HG03571 (cell line): ENCODE measurements around the gene PBX1.
"Not testable (repeated sequence)": the region's sequence is repeated elsewhere in the genome, so short reads cannot be mapped to it uniquely, and the experiment has no call there.

Experiments used
- ATAC-seq: cut with Tn5 transposase; IDR thresholded peaks from one replicate; pipeline ENCODE4 v1.9.1; 2021; ENCODE audit not compliant: unreplicated experiment

PBX1 gene

DNA sequence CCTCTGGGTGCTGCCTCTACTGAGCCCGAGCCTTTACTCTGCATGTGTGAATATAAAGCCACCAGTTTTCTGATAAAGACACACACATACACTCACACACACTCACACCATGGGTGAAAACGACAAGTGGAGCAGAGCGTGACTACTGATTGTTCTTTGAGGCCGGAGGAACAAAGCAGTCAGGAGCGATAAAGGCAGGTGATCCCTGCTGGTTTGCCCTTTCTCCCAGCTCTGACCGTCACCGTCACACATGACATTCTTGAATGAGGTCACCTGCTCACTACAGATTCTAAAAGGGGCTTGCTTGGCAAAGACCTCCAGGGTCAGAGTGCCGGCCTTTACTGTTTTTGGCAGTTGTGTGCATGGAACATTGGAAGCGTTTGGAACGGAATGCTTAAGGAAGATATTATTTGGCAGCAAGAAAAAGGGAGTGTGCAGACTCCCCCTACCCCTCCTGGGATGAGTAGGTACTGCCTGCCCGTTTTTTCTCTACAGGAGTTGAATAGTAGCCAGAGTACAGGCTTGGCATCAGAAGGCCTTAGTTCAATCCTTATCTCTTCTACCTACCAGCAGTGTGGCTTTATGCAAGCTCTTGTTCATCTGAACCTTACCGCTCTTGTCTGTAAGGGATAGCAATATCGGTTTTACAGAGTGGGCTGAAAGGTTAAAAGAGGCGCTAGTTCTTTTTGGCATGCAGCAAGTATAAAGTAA is 79.7 kb downstream of the PBX1 start:
- no peak for ATAC-seq

DNA sequence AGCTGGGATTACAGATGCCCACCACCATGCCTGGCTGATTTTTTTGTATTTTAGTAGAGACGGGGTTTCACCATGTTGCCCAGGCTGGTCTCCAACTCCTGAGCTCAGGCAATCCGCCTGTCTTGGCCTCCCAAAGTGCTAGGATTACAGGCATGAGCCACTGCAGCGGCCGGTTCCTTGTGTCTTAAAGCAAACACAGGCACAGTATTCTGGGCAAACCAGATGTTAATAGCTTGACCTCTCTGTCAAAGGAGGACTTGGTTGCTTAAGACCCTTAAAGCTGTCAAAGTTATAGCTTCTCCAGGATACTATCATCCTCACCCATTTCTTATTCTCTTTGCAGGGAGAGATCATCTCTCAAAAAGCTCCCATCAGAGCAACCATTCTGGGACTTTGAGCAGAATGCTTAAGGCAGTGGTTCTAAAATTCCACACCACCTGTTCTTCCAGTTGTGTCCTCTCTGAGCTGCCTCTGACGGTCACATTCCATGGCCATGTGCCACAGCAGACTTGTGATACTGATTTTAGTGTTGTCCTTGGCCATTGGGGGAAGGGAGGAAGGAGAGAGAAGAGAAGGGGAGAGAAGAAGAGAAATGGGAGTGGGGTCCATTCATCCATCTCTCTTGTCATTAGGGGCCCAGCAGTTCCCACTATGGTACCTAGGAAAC is 81.8 kb downstream of the PBX1 start:
- no peak for ATAC-seq

DNA sequence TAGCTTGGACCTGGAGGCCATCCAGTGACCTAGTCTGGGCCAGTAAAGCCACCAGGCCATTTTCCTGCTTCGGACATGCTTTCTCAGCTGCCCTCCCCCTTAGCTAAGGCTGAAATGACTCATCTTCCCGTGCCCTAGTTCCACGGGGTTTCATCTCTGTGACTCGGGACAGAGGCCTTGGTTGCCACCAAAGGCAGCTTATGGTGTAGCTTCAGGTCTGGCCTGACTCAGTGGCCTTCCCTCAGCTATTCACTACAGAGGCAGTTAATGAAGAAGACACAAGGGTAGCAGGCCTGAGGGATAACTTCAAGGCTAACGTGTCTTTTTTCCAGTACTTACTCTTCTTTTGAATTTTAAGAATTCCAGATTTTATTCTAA is 82.4 kb downstream of the PBX1 start:
- no peak for ATAC-seq

DNA sequence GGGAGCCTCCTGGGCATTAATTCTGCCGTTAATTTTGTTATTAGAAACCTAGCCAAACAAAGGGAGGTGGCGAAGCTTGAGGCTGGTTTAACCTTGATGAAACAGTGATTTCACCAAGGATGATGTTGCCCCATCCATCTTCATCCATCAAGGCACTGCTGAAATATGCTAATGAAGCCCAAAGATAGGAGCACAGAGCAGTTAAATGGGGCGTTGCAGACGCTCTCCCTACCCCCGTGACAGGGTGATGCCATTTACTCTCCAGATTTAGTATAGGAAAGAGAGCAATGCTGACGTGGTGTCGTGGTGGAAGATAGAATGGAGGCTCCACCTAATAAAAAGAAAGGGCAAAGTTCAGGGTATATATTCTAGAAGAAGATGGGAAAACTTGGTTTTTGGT is 84.0 kb downstream of the PBX1 start:
- no peak for ATAC-seq

DNA sequence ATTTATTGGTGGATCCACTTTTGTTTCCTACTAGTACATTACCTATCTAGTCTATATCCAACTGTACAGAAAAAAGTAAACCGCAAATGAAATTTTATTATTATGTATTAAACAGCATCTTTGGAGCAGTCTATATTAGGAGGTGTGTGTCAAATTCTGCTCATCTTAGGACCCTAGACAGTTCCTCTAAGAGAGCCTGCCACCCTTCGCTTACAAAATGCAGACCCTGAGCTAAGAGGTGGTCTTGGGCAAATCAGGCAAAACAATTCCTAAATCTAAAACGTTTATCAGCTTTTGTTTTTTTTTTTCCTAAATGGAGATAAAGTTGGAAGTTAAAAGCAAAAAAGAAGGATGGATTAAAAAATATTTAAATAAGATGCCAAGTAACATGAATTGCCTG is 85.3 kb downstream of the PBX1 start:
- ATAC-seq, result no peak

DNA sequence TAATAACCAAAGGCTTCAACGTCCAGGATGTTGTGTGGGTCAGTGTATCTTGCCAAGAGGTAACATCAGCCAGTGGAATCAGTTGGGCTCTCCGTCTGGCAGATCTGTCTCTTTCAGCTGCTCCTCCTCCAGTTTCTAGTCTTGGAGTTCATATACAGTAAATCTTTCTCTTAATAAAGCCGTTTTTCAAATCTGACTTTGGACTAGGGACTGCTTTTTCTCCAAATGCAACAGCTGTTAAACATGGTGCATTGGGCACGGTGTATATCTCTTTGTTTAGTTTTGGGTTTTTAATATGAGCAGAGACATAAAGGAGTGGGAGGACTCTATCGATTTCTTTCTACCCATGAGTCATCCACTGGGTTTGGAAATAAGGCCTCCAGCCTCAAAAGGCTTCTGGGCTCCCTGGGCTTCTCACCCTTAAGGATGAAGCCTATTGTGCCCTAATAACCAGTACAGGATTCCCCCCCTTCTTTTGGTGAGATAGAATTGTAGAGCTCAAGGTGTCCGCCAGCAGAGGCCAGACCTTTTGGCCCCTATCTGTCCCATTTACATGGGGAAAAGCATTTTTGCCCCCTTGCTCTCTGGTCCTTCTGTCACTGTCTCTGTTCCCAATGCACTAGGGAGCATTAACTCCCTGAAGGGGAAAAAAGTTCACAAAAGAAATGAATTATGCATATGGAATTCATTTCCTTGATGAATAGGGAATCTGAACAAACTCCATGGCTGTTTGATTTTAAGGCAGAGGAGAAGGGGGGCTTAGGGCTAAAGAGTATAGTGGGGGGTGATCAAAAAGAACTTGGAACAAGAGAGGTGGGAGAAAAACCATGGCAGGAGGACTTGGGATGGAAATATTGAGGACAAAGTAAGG is 86.0 kb downstream of the PBX1 start:
- no peak for ATAC-seq

DNA sequence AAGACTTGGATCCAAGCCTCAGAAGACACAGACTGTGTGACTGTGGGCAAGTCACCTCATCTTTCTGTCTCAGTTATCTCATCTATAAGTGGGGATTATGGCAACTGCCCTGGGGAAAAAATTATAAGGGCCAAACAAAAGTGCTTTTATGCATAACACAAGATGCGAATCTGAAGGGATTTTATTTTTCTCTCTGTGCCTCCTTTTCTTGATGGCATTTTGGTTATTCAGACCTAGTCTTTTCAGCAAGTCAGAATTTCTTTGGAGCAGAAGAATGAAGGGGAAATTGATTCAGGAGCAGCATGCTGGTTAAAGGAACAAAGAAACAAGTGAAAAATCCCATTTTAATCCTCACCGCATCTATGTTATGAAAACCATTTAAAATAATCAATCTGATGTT is 86.9 kb downstream of the PBX1 start:
- ATAC-seq, result no peak

DNA sequence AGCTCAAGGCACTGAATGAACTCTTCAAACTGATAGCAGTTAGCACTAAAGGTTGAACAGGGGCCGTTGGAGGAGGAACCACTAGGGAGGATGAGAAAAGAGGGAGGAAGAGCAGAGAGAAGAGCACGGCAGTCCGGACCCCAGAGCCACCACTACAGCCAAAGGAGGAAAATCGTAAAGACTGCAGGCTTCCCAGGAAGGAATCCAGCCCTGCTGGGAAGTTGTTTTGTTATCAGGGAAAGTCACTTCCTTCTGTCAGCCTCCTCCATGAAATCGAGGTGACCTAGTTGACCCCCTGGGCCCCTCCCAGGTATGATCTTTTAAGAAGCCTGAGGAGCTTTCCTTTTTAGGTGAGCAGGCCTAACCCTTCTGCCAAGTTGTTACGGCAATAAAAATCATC is 88.2 kb downstream of the PBX1 start:
- no peak for ATAC-seq

DNA sequence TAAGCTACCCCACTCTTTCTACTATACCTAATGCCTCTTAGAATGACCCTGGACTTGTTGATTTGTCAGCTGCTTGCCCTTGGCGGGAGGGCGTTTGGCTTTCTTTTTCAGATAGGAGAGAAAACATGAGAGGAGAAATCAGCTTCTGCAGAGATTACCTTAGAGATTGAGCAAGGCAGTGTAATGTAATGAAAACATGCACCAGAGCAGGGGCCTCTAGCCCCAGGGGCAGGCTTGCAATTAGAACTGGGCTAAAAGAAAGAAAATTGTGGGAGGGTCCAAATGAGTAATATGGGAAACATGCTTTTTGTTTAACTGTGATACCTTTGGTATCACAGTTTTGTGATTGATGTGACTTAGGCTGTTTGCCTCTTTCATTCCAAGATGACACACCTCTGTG is 89.7 kb downstream of the PBX1 start:
- ATAC-seq, result no peak

DNA sequence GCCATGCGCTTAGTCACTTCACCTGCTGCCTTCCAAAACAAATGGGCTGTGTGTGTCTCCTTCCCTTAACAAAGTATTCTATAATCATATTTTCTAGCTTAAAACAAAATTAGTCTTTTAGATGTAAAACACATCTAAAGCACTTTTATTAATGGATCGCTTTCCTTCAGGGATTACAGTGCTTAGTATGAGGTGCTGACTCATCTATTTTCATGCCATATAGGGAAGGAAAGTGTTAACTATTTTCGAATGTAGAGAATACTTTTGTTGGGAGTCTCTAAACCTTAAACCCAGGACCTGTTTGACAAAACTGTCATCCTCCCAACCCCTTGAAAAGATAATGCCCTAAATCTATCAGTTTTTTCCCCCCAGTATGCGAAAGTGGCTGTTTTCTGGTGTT is 90.2 kb downstream of the PBX1 start:
- ATAC-seq, result no peak

DNA sequence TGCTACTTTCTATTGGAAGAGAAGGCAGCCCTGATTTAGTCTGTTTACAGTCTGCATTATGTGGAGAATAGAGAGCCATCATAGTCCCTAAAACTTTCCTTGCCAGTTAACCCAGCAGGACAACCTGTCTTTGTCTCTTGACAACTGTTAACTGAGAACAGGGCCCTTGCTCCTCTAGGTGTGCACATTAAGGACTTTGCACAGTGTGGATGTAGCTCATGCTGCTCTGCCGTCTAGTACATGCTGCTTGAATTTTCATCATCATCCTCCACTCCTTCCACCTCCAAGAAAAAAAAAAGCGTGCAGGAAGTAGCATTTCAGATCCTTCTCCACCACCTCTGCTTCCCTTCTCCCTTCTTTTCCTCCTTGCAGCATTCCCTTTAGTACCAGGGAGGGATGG is 91.5 kb downstream of the PBX1 start:
- no peak for ATAC-seq

DNA sequence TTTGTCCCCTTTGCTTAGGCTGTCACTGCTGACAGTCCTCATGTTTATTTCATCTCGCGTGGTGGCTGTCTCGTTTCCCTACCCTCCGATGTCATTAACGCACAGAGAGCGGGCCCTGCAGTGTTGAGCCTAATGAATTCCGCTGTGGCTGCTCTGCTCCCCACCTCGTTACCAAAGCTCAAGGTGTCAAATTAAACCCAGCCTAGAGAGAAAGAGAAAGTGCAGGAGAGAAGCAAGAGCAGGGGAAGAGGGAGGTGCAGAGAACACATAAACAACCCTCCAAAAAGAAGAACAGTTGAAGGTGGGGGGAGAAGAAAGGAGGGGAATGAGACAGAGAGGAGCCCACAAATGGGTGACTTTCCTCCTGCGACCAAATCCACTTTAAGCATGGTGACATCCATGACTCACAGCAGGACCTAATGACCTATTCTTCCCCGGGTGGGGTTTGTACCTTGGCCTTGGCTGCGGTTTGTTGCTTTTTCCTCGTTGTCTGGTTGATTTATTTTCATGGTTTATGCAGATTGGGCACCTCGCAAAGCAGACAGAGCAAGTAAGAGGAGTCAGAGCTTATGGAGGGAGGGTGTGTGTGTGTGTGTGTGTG is 92.5 kb downstream of the PBX1 start:
- ATAC-seq, result no peak

DNA sequence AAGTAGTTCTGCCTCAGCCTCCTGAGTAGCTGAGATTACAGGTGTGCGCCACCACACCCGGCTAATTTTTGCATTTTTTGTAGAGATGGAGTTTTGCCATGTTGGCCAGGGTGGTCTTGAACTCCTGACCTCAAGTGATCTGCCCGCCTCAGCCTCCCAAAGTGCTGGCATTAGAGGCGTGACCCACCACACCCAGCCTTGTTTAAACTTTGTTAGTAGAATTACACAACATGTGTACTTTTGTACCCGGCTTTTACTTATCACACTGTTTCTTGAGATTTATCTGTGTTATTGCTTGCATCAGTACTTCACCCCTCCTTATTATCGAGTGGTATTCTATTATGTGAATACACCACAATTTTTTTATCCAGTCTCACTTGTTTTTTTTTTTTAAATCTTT is 94.0 kb downstream of the PBX1 start:
- ATAC-seq, result not testable (repeated sequence)

DNA sequence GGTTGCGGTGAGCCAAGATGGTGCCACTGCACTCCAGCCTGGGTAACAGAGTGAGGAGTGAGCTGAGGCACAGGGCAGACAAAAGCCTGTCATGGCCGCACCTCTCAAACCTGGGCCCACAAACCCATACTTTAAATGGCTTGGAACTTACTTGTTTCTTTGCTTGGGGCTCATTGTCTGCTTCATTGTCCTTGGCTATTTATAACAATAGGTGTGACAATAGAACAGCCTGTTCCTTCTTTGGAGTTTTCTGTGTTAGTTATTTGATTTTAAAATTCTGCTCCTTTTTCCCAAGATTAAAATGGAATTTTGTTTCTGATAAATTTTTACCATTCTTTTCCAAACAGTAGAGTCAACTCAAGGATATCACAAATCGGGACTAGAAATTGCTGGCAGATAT is 94.7 kb downstream of the PBX1 start:
- ATAC-seq, result no peak

DNA sequence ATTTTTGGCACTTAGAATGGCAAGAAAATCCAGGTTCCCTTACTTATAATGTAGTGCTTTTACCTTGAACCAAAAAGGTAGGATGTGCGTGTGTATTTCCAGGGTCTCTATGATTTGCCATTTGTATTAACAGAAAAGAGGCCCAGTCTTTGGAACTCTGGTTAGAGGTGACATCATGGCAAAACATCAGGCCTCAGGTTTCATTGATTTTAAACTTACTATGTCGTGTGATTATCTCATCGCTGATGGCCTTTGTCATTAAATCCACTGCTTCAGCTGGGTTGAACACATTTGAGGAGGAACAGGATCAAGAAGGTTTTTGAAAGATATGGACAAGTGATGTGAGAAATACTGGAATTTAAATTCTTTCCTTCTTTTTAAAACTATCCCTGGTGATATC is 95.2 kb downstream of the PBX1 start:
- no peak for ATAC-seq

DNA sequence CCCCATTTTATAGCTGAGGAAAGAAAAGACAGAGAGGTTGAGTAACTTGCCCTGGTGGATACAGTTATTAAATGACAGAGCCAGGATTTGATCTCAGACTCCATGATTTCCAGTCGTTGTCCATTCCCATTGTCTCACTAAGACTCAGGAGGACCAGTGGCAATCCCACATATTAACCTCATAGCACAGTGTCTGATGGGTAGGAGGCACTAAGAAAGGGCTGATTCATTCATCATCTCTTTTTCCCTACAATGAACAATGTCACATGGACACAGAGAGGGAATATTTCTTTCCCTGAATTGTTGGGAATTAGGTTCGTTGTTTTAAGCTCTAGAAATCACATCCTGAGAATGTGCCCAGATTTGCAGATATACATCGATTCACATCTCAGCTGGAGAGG is 99.9 kb downstream of the PBX1 start:
- ATAC-seq, result no peak

DNA sequence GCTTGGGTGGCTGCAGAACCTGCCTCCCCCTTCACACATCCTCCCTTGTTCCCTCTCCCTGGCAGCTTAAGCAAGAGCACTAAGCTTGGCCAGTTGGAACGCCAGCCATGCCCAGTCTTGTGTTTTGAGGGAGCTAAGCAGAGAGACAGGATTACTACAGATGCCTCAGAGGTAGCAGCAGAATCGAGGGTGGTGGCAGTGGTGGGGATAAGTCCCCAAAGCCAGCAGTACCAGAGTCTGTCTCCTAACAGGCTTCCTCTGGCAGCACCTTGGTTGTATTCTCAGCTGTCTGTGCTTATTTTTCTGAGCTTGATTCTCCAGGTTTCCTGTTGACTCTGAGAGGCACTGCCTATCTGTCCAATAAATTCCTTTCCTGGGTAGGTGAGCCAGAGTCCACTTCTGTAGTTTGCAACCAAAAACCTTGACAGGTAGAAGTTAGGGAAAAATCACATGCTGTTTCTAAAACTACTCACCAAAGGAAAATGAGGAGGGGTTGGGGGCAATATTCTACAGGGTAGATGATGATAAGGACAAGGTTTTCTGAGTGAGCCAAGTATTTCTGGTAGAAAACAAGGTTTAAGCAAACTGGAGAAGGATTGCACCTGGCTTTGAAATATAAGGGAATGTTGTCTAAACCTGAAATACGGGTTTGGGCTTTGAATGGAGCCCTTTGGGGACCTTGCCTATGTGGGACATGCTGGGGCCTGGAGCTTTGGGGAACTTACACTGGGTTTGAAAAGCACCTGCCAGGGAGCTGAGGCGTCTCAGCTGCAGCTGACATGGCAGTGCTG is 100.8 kb downstream of the PBX1 start:
- ATAC-seq, result no peak

DNA sequence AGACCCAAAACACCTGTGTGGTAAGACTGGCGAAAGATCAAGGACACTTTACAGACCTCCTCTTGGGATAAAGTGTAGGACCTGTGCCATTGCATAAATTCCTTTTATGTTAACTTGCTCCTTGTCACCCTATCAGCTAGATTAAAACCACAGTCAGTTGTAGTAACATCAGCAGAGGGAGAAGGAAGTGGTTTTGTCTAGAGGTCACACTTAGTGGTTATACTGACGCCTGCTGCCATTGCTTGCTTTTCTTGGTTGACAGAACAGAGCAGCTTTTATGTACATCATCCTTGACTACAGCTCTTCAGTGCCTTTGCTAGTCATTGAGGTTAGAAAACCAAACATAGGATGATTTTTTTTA is 101.4 kb downstream of the PBX1 start:
- ATAC-seq, result peak; percentile 89

DNA sequence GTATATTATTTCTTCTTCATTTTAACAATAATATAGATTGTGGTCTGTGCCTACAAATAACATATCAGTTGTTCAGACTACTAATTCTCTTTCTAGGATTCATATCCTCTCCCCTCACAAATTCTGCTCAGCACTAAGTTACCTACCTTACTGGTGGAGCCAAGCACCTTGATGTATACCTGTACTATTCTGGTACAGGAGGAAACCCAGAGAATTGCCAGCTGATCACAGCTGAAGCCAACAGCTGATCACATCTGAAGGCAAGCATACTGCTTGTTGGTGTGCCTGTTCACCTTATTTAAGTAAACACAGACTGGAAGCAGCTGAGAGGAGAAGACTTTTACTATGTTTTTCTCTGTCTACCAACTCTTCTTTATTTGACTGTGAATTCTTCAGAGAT is 101.8 kb downstream of the PBX1 start:
- ATAC-seq, result no peak

DNA sequence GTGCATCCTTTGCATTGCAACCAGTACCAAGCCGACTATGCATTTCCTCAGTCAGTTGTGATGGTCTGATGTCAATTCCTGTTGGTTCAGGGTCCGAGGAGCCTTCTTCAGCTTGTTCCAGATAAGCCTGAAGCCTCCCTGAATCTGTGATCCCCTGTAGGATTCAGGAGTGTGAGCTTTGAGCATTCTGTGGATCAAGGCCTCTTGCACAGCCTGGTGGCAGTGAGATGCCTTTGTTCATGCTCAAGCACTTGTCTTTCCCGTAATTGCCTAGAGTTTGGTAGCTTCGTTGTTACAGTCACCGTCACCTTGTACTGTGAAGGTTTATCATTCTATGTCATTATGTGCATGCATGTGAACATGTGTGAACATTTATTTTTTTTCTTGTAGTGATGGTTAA is 103.5 kb downstream of the PBX1 start:
- ATAC-seq, result no peak

DNA sequence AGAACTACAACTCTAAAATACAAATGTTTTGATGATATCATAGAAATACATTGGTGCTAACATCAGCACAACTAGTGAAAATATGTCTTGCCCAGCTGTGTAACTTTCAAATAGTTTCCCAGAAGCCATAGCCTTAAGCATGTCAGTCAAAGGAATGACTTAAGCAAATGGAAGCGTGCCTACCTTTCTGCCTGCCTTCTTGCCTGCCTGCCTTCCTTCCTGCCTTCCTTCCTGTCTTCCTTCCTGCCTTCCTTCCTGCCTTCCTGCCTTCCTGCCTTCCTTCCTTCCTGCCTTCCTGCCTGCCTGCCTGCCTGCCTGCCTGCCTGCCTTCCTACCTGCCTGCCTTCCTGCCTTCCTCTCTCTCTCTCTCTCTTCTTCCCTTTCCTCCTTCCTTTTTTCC is 104.0 kb downstream of the PBX1 start:
- ATAC-seq, result no peak
